Measurements from ENCODE around the gene CHP1. TPM values are rescaled to one million over a fixed set of nuclear protein-coding genes. Genes with fewer than 3 reads are reported as not detected.
"Not testable (repeated sequence)": the region's sequence is repeated elsewhere in the genome, so short reads cannot be mapped to it uniquely, and the experiment has no call there.

The CHP1 gene
- total RNA-seq, 2 experiments from 2014 or later = 31.6 to 34.7 TPM

GRCh38 chr15:41235929-41236328 lies 4.9 kb downstream of the CHP1 start:
- DNase-seq (no peak), ATAC-seq (no peak)
- Mint-ChIP-seq H3K27me3 (no peaks in the 10 kb centered on the region), H3K4me3 (no peak overlapping the region), H3K36me3 (ENCODE audit: low read depth) (no peaks in the 10 kb centered on the region), H3K9me3 (no peaks in the 10 kb centered on the region), H3K4me1 (ENCODE audit: low read depth) (peaks cover 23% of the 10 kb centered on the region), H3K27ac (no peak overlapping the region)
- ChIA-PET POLR2A (interaction anchor here (0.7 kb wide), 1 partner anchor 218 kb away, joined by 3 read pairs; no protein-coding TSS in a partner anchor), CTCF (interaction anchor here (0.7 kb wide), 1 partner anchor 90 kb away, joined by 3 read pairs; no protein-coding TSS in a partner anchor)
- TF ChIP-seq CTCF (IDR thresholded peaks at IDR 0.05) = no peak
- intact Hi-C loops (cut with micrococcal nuclease) = no loop called here

- ATAC-seq (no peak), DNase-seq (no peak)
- TF ChIP-seq CTCF (IDR thresholded peaks at IDR 0.05) = no peak
- peaks cover 9% of the 10 kb centered on the region for H3K4me1 Mint-ChIP-seq (ENCODE audit: low read depth)
- no peaks in the 10 kb centered on the region for H3K9me3 Mint-ChIP-seq
- H3K27me3 Mint-ChIP-seq = no peaks in the 10 kb centered on the region
- CTCF ChIA-PET = interaction anchor here (0.9 kb wide), 1 partner anchor 49 kb away, joined by 3 read pairs; no protein-coding TSS in a partner anchor
- intact Hi-C loops (cut with micrococcal nuclease) = no loop called here
- POLR2A ChIA-PET = interaction anchor here (0.6 kb wide), 1 partner anchor 75 kb away, joined by 3 read pairs; no protein-coding TSS in a partner anchor
- no peak overlapping the region for H3K27ac Mint-ChIP-seq
- no peaks in the 10 kb centered on the region for H3K36me3 Mint-ChIP-seq (ENCODE audit: low read depth)
- H3K4me3 Mint-ChIP-seq = no peak overlapping the region
Observed at GRCh38 chr15:41238100-41238499, 7.0 kb downstream of the CHP1 start.

- DNase-seq (no peak), ATAC-seq (no peak)
- H3K4me3 Mint-ChIP-seq = no peak overlapping the region
- no peak overlapping the region for H3K27ac Mint-ChIP-seq
- no peaks in the 10 kb centered on the region for H3K36me3 Mint-ChIP-seq (ENCODE audit: low read depth)
- POLR2A ChIA-PET = no interaction called here
- peaks cover 3% of the 10 kb centered on the region for H3K4me1 Mint-ChIP-seq (ENCODE audit: low read depth)
- H3K27me3 Mint-ChIP-seq = no peaks in the 10 kb centered on the region
- CTCF ChIA-PET = no interaction called here
- TF ChIP-seq CTCF (IDR thresholded peaks at IDR 0.05) = no peak
- H3K9me3 Mint-ChIP-seq = no peaks in the 10 kb centered on the region
- intact Hi-C loops (cut with micrococcal nuclease) = no loop called here
Observed at GRCh38 chr15:41241221-41241964, 10.3 kb downstream of the CHP1 start.

GRCh38 chr15:41250745-41251144 lies 19.7 kb downstream of the CHP1 start:
- ATAC-seq; DNase-seq; H3K9me3 Mint-ChIP-seq; H3K4me1 Mint-ChIP-seq (ENCODE audit: low read depth); intact Hi-C loops (cut with micrococcal nuclease); H3K36me3 Mint-ChIP-seq (ENCODE audit: low read depth); H3K27ac Mint-ChIP-seq; H3K27me3 Mint-ChIP-seq; POLR2A ChIA-PET; H3K4me3 Mint-ChIP-seq: not testable (repeated sequence)
- CTCF ChIA-PET = interaction anchor here (1.6 kb wide), 1 partner anchor 20 kb away, joined by 5 read pairs; the partner anchor contains the start of gene CHP1

GRCh38 chr15:41251411-41251810 lies 20.3 kb downstream of the CHP1 start:
- no peak overlapping the region for H3K27ac Mint-ChIP-seq
- intact Hi-C loops (cut with micrococcal nuclease) = no loop called here
- no peak for DNase-seq
- no peak for TF ChIP-seq CTCF (IDR thresholded peaks at IDR 0.05)
- H3K4me1 Mint-ChIP-seq (ENCODE audit: low read depth) = no peaks in the 10 kb centered on the region
- POLR2A ChIA-PET = interaction anchor here (0.6 kb wide), 1 partner anchor 424 kb away, joined by 4 read pairs; no protein-coding TSS in a partner anchor
- CTCF ChIA-PET = interaction anchor here (1.6 kb wide), 1 partner anchor 20 kb away, joined by 5 read pairs; the partner anchor contains the start of gene CHP1
- no peaks in the 10 kb centered on the region for H3K27me3 Mint-ChIP-seq
- H3K36me3 Mint-ChIP-seq (ENCODE audit: low read depth) = no peaks in the 10 kb centered on the region
- ATAC-seq = no peak
- no peak overlapping the region for H3K4me3 Mint-ChIP-seq
- H3K9me3 Mint-ChIP-seq = no peaks in the 10 kb centered on the region
